GM23338 (cell line): ENCODE results near the gene DGLUCY. TPM values are rescaled to one million over a fixed set of nuclear protein-coding genes. Genes with fewer than 3 reads are reported as not detected.

Experiments used
- ATAC-seq: fragments of 200-7000 bp; cut with Tn5 transposase; 3 replicates; pipeline ENCODE4 v1.9.1; 2020
- DNase-seq: peaks from one replicate; pipeline ENCODE4 v3.0.0-alpha.2; 2015; ENCODE audit warnings: low spot score
- H2AFZ ChIP-seq: fragments of 200-600 bp; sonication (generic); 2 replicates; pipeline ENCODE4 v1.8.0; 2016; ENCODE audit warnings: antibody characterized with exemption, mild to moderate bottlenecking, moderate library complexity
- H3F3A ChIP-seq: fragments of 200-600 bp; sonication (generic); replicated peaks from 2 replicates; pipeline ENCODE4 v1.8.0; 2017; ENCODE audit warnings: antibody characterized with exemption, mixed run types, low read depth
- H3K27ac ChIP-seq: fragments of 200-600 bp; sonication (generic); 2 replicates; pipeline ENCODE4 v1.6.1; 2016; ENCODE audit warnings: low read depth
- H3K27me3 ChIP-seq: fragments of 200-600 bp; sonication (generic); 2 replicates; pipeline ENCODE4 v1.8.0; 2016; ENCODE audit warnings: mild to moderate bottlenecking, mixed run types, moderate library complexity; ENCODE audit not compliant: insufficient read depth
- H3K36me3 ChIP-seq: fragments of 200-600 bp; sonication (generic); 2 replicates; pipeline ENCODE4 v1.8.0; 2016; ENCODE audit warnings: mild to moderate bottlenecking; ENCODE audit not compliant: insufficient read depth
- H3K4me1 ChIP-seq: fragments of 200-600 bp; sonication (generic); 2 replicates; pipeline ENCODE4 v1.8.0; 2016; ENCODE audit warnings: mild to moderate bottlenecking, moderate library complexity; ENCODE audit not compliant: insufficient read depth
- H3K4me2 ChIP-seq: fragments of 200-600 bp; sonication (generic); 2 replicates; pipeline ENCODE4 v1.7.1; 2017; ENCODE audit warnings: mixed run types
- H3K4me3 ChIP-seq: fragments of 200-600 bp; sonication (generic); 2 replicates; pipeline ENCODE4 v1.6.1; 2016; ENCODE audit warnings: mixed run types
- H3K79me2 ChIP-seq: fragments of 200-600 bp; sonication (generic); replicated peaks from 2 replicates; pipeline ENCODE4 v1.8.0; 2017; ENCODE audit warnings: mild to moderate bottlenecking; ENCODE audit not compliant: insufficient read depth
- H3K9me2 ChIP-seq: fragments of 200-600 bp; sonication (generic); 2 replicates; pipeline ENCODE4 v1.8.0; 2017; ENCODE audit not compliant: insufficient read depth
- H4K20me1 ChIP-seq: fragments of 200-600 bp; sonication (generic); replicated peaks from 2 replicates; pipeline ENCODE4 v1.8.0; 2017; ENCODE audit warnings: mild to moderate bottlenecking; ENCODE audit not compliant: insufficient read depth
- H3K27ac Mint-ChIP-seq: 2 replicates; pipeline ENCODE4 v1.8.0; 2020; ENCODE audit warnings: inconsistent platforms, mild to moderate bottlenecking, moderate library complexity, mixed read lengths
- H3K27me3 Mint-ChIP-seq: 3 replicates; pipeline ENCODE4 v1.8.0; 2022; ENCODE audit warnings: low read depth, mild to moderate bottlenecking, moderate library complexity, mixed read lengths, inconsistent platforms; ENCODE audit not compliant: insufficient read depth, poor library complexity
- H3K36me3 Mint-ChIP-seq: 3 replicates; pipeline ENCODE4 v1.8.0; 2021; ENCODE audit warnings: low read depth, mild to moderate bottlenecking, inconsistent platforms, moderate library complexity, mixed read lengths
- H3K4me1 Mint-ChIP-seq: 3 replicates; pipeline ENCODE4 v1.8.0; 2020; ENCODE audit warnings: mild to moderate bottlenecking, inconsistent platforms, mixed read lengths
- H3K4me3 Mint-ChIP-seq: 3 replicates; pipeline ENCODE4 v1.8.0; 2021; ENCODE audit warnings: moderate library complexity, mild to moderate bottlenecking, inconsistent platforms, mixed read lengths
- H3K9me3 Mint-ChIP-seq: 3 replicates; pipeline ENCODE4 v1.8.0; 2020; ENCODE audit warnings: moderate library complexity, mild to moderate bottlenecking, inconsistent platforms, mixed read lengths
- CREB1 ChIP-seq: fragments of 250-450 bp; sonication (Bioruptor Pico); IDR thresholded peaks from 2 replicates; pipeline ENCODE4 v1.5.0; 2020; ENCODE audit warnings: low read depth, mild to moderate bottlenecking, moderate library complexity
- EZH2 ChIP-seq: fragments of 200-600 bp; sonication (generic); IDR thresholded peaks from one replicate; pipeline ENCODE4 v1.8.0; 2017; ENCODE audit warnings: antibody characterized with exemption, mild to moderate bottlenecking, low read depth; ENCODE audit not compliant: unreplicated experiment
- EZH2phosphoT487 ChIP-seq: fragments of 200-600 bp; sonication (generic); IDR thresholded peaks from one replicate; pipeline ENCODE4 v1.8.1; 2018; ENCODE audit warnings: antibody characterized with exemption; ENCODE audit not compliant: unreplicated experiment
- JUNB ChIP-seq: IDR thresholded peaks from one replicate; pipeline ENCODE4 v1.6.1; 2016; ENCODE audit warnings: antibody characterized with exemption; ENCODE audit not compliant: unreplicated experiment
- POLR2AphosphoS5 ChIP-seq: IDR thresholded peaks from 2 replicates; pipeline ENCODE4 v1.6.1; 2016; ENCODE audit warnings: antibody characterized with exemption, low read depth
- STAT1 ChIP-seq: IDR thresholded peaks from one replicate; pipeline ENCODE4 v1.6.1; 2016; ENCODE audit warnings: antibody characterized with exemption; ENCODE audit not compliant: unreplicated experiment
- ZNF331 ChIP-seq: fragments of 250-450 bp; sonication (Bioruptor Pico); IDR thresholded peaks from 2 replicates; pipeline ENCODE4 v1.5.0; 2020; ENCODE audit warnings: low read depth, mild to moderate bottlenecking, moderate library complexity
- polyA plus RNA-seq: library from polyadenylated mRNA; unstranded; fragments of >200 nt; fragmentation: Nextera tagmentation; extraction: Ambion mirVana; gene quantifications from 2 replicates; pipeline ENCODE4 v1.2.1, GENCODE V29; 2016
- total RNA-seq: library from RNA; depleted of rRNA; stranded (reverse); fragments of >200 nt; shearing (Covaris generic); gene quantifications from 2 replicates; pipeline ENCODE4 v1.2.3, GENCODE V29; 2014
- TF ChIP-seq, protein P1 (sequence below): IDR thresholded peaks from 2 replicates; pipeline ENCODE4 v1.6.1; 2016; ENCODE audit warnings: antibody characterized with exemption
- TF ChIP-seq, protein P2 (sequence below): fragments of 250-450 bp; sonication (Bioruptor Pico); IDR thresholded peaks from 2 replicates; pipeline ENCODE4 v1.5.0; 2020; ENCODE audit warnings: mild to moderate bottlenecking, moderate library complexity
- TF ChIP-seq, protein P3 (sequence below), 2 experiments: fragments of 200-600 bp in 1 of 2; sonication (generic) in 1 of 2; conservative IDR thresholded peaks; 2 replicates each; pipeline versions ENCODE4 v1.5.1 to v1.6.1; 2016 to 2017; ENCODE audit warnings: antibody characterized with exemption in 2 of 2, low read depth in 2 of 2, mild to moderate bottlenecking in 2 of 2, moderate library complexity in 1 of 2
- TF ChIP-seq, protein P4 (sequence below): IDR thresholded peaks from one replicate; pipeline ENCODE4 v1.6.1; 2018; ENCODE audit warnings: antibody characterized with exemption; ENCODE audit not compliant: unreplicated experiment

DGLUCY gene
- total and polyA plus RNA-seq, 2 experiments from 2014 or later: 14.6 to 31.6 TPM

DNA sequence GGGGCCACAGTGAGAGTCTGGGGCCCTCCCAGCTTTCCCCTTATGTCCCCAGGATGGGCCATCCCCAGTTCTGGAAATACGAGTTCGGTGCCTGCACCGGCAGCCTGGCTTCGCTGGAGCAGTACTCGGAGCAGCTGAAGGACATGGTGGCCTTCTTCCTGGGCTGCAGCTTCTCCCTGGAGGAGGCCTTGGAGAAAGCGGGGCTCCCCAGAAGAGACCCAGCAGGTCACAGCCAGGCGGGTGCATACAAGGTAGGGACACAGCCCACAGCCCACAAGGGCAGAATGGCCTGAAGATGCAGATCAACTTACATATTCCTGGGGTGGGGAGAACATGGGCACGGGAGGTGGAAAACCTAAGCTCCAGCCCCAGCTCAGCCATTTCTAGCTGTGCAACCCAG, 56.1 kb downstream of the DGLUCY start:
- H3K27ac ChIP-seq: no peak overlapping the region
- Mint-ChIP-seq H3K9me3 (no peaks in the 10 kb centered on the region), H3K27ac (no peak overlapping the region), H3K4me3 (no peak overlapping the region), H3K27me3 (peaks cover 3% of the 10 kb centered on the region), H3K36me3 (peaks cover 11% of the 10 kb centered on the region), H3K4me1 (no peaks in the 10 kb centered on the region; the same call in 2 of the 3 replicates)
- H3F3A ChIP-seq: no peaks in the 10 kb centered on the region
- H3K79me2 ChIP-seq: no peaks in the 10 kb centered on the region
- no peaks in the 10 kb centered on the region for H3K9me2 ChIP-seq
- no peak for ATAC-seq
- H3K27me3 ChIP-seq: no peaks in the 10 kb centered on the region
- no peak overlapping the region for H3K4me2 ChIP-seq
- H3K36me3 ChIP-seq: no peaks in the 10 kb centered on the region
- no peaks in the 10 kb centered on the region for H4K20me1 ChIP-seq
- TF ChIP-seq CREB1 (CRISPR knock-in tag) (no peak), EZH2 (no peak), EZH2phosphoT487 (no peak), JUNB (no peak), ZNF331 (CRISPR knock-in tag) (no peak), STAT1 (no peak), POLR2AphosphoS5 (no peak)
- TF ChIP-seq, protein P1, sequence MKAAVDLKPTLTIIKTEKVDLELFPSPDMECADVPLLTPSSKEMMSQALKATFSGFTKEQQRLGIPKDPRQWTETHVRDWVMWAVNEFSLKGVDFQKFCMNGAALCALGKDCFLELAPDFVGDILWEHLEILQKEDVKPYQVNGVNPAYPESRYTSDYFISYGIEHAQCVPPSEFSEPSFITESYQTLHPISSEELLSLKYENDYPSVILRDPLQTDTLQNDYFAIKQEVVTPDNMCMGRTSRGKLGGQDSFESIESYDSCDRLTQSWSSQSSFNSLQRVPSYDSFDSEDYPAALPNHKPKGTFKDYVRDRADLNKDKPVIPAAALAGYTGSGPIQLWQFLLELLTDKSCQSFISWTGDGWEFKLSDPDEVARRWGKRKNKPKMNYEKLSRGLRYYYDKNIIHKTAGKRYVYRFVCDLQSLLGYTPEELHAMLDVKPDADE: no peak
- TF ChIP-seq, protein P2, sequence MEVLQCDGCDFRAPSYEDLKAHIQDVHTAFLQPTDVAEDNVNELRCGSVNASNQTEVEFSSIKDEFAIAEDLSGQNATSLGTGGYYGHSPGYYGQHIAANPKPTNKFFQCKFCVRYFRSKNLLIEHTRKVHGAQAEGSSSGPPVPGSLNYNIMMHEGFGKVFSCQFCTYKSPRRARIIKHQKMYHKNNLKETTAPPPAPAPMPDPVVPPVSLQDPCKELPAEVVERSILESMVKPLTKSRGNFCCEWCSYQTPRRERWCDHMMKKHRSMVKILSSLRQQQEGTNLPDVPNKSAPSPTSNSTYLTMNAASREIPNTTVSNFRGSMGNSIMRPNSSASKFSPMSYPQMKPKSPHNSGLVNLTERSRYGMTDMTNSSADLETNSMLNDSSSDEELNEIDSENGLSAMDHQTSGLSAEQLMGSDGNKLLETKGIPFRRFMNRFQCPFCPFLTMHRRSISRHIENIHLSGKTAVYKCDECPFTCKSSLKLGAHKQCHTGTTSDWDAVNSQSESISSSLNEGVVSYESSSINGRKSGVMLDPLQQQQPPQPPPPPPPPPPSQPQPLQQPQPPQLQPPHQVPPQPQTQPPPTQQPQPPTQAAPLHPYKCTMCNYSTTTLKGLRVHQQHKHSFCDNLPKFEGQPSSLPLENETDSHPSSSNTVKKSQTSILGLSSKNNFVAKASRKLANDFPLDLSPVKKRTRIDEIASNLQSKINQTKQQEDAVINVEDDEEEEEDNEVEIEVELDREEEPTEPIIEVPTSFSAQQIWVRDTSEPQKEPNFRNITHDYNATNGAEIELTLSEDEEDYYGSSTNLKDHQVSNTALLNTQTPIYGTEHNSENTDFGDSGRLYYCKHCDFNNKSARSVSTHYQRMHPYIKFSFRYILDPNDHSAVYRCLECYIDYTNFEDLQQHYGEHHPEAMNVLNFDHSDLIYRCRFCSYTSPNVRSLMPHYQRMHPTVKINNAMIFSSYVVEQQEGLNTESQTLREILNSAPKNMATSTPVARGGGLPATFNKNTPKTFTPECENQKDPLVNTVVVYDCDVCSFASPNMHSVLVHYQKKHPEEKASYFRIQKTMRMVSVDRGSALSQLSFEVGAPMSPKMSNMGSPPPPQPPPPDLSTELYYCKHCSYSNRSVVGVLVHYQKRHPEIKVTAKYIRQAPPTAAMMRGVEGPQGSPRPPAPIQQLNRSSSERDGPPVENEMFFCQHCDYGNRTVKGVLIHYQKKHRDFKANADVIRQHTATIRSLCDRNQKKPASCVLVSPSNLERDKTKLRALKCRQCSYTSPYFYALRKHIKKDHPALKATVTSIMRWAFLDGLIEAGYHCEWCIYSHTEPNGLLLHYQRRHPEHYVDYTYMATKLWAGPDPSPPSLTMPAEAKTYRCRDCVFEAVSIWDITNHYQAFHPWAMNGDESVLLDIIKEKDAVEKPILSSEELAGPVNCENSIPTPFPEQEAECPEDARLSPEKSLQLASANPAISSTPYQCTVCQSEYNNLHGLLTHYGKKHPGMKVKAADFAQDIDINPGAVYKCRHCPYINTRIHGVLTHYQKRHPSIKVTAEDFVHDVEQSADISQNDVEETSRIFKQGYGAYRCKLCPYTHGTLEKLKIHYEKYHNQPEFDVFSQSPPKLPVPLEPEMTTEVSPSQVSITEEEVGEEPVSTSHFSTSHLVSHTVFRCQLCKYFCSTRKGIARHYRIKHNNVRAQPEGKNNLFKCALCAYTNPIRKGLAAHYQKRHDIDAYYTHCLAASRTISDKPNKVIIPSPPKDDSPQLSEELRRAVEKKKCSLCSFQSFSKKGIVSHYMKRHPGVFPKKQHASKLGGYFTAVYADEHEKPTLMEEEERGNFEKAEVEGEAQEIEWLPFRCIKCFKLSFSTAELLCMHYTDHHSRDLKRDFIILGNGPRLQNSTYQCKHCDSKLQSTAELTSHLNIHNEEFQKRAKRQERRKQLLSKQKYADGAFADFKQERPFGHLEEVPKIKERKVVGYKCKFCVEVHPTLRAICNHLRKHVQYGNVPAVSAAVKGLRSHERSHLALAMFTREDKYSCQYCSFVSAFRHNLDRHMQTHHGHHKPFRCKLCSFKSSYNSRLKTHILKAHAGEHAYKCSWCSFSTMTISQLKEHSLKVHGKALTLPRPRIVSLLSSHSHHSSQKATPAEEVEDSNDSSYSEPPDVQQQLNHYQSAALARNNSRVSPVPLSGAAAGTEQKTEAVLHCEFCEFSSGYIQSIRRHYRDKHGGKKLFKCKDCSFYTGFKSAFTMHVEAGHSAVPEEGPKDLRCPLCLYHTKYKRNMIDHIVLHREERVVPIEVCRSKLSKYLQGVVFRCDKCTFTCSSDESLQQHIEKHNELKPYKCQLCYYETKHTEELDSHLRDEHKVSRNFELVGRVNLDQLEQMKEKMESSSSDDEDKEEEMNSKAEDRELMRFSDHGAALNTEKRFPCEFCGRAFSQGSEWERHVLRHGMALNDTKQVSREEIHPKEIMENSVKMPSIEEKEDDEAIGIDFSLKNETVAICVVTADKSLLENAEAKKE (CRISPR knock-in tag): no peak
- TF ChIP-seq, protein P3, sequence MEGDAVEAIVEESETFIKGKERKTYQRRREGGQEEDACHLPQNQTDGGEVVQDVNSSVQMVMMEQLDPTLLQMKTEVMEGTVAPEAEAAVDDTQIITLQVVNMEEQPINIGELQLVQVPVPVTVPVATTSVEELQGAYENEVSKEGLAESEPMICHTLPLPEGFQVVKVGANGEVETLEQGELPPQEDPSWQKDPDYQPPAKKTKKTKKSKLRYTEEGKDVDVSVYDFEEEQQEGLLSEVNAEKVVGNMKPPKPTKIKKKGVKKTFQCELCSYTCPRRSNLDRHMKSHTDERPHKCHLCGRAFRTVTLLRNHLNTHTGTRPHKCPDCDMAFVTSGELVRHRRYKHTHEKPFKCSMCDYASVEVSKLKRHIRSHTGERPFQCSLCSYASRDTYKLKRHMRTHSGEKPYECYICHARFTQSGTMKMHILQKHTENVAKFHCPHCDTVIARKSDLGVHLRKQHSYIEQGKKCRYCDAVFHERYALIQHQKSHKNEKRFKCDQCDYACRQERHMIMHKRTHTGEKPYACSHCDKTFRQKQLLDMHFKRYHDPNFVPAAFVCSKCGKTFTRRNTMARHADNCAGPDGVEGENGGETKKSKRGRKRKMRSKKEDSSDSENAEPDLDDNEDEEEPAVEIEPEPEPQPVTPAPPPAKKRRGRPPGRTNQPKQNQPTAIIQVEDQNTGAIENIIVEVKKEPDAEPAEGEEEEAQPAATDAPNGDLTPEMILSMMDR (conservative IDR thresholded peaks at IDR 0.05; ENCODE audit: low read depth in 2 of 2): no peak
- TF ChIP-seq, protein P4, sequence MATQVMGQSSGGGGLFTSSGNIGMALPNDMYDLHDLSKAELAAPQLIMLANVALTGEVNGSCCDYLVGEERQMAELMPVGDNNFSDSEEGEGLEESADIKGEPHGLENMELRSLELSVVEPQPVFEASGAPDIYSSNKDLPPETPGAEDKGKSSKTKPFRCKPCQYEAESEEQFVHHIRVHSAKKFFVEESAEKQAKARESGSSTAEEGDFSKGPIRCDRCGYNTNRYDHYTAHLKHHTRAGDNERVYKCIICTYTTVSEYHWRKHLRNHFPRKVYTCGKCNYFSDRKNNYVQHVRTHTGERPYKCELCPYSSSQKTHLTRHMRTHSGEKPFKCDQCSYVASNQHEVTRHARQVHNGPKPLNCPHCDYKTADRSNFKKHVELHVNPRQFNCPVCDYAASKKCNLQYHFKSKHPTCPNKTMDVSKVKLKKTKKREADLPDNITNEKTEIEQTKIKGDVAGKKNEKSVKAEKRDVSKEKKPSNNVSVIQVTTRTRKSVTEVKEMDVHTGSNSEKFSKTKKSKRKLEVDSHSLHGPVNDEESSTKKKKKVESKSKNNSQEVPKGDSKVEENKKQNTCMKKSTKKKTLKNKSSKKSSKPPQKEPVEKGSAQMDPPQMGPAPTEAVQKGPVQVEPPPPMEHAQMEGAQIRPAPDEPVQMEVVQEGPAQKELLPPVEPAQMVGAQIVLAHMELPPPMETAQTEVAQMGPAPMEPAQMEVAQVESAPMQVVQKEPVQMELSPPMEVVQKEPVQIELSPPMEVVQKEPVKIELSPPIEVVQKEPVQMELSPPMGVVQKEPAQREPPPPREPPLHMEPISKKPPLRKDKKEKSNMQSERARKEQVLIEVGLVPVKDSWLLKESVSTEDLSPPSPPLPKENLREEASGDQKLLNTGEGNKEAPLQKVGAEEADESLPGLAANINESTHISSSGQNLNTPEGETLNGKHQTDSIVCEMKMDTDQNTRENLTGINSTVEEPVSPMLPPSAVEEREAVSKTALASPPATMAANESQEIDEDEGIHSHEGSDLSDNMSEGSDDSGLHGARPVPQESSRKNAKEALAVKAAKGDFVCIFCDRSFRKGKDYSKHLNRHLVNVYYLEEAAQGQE: no peak
- no peak overlapping the region for H3K4me3 ChIP-seq
- no peak for DNase-seq
- H3K4me1 ChIP-seq: no peaks in the 10 kb centered on the region
- no peak overlapping the region for H2AFZ ChIP-seq
